Adrenal gland (tissue), 12 donors: ENCODE data around the gene DHPS. TPM values are rescaled to one million over a fixed set of nuclear protein-coding genes. Genes with fewer than 3 reads are reported as not detected.

Source experiments
- DNase-seq, 7 donors: peaks; one replicate each; pipeline ENCODE4 v3.0.0-alpha.2; 2019 to 2020
- H3K27ac ChIP-seq, 5 donors: fragments of 200-600 bp; sonication (generic) in 4 of 5; 1 replicate in 3 of 5; 2 replicates in 2 of 5; pipeline versions ENCODE4 v1.5.1 to v1.8.0; 2016 to 2020; ENCODE audit warnings: mild to moderate bottlenecking in 1 of 5
- H3K27me3 ChIP-seq: fragments of 200-600 bp; 2 replicates; pipeline ENCODE4 v1.8.0; 2021
- H3K36me3 ChIP-seq, 2 donors: fragments of 200-600 bp; replicated peaks in 1 of 2; 1 replicate in 1 of 2; 2 replicates in 1 of 2; pipeline versions ENCODE4 v1.5.1 to v1.8.0; 2018 to 2022
- H3K4me1 ChIP-seq, 2 donors: fragments of 200-600 bp; replicated peaks in 1 of 2; 1 replicate in 1 of 2; 2 replicates in 1 of 2; pipeline versions ENCODE4 v1.5.1 to v1.8.0; 2018 to 2021
- H3K4me3 ChIP-seq, 4 donors: fragments of 200-600 bp; sonication (generic) in 3 of 4; one replicate each; pipeline ENCODE4 v1.5.1; 2016 to 2018
- H3K9me3 ChIP-seq, 3 donors: fragments of 200-600 bp; sonication (generic) in 1 of 3; replicated peaks in 1 of 3; 1 replicate in 2 of 3; 2 replicates in 1 of 3; pipeline versions ENCODE4 v1.5.1 to v1.8.0; 2016 to 2021
- POLR2A ChIP-seq, 2 donors: fragments of 450-650 bp; IDR thresholded peaks; one replicate each; pipeline ENCODE4 v1.6.1; 2017; ENCODE audit warnings: antibody characterized with exemption in 2 of 2, mild to moderate bottlenecking in 2 of 2, moderate library complexity in 1 of 2
- WGBS, 4 donors: extraction: QIAGEN DNeasy Blood & Tissue Kit in 2 of 4; methylation state at CpG; one replicate each; pipeline versions ENCODE4 v1.1.5 to v1.1.7; 2013 to 2017; 5-methylcytosine and 5-hydroxymethylcytosine counted together
- intact Hi-C, 2 donors: fragments of 100-400 bp; cut with DNase I; formaldehyde crosslinking; loops; one replicate each; pipeline versions ENCODE4 v1.14.1 to v1.15.0; 2022 to 2023
- polyA plus RNA-seq, 3 donors: library from polyadenylated mRNA; stranded (reverse); fragments of 200-250 nt in 2 of 3; fragments of 350-450 nt in 1 of 3; fragmentation: Illumina TruSeq in 1 of 3; extraction: RNeasy Lipid Tissue Mini Kit (QIAGEN cat#74804) in 1 of 3; gene quantifications; one replicate each; pipeline ENCODE4 v1.2.3, GENCODE V29; 2013 to 2014
- total RNA-seq, 9 donors: library from RNA; depleted of rRNA in 4 of 9; stranded (reverse); fragments of >200 nt in 4 of 9; fragments of 120-200 nt in 1 of 9; fragmentation: NEBNext Ultra II Directional in 1 of 9; extraction: Animal tissue kit (Norgen Biotek cat#: 25700) in 1 of 9; gene quantifications; one replicate each; pipeline versions ENCODE4 v1.1.0 to v1.2.4, GENCODE V29; 2013 to 2023
- TF ChIP-seq, protein P1 (sequence below), 6 experiments: fragments of 450-650 bp in 4 of 6; fragments of 200-600 bp in 2 of 6; sonication (generic) in 1 of 6; IDR thresholded peaks; 1 replicate in 5 of 6; 2 replicates in 1 of 6; pipeline versions ENCODE4 v1.5.1 to v1.8.0; 2016 to 2021; ENCODE audit warnings: antibody characterized with exemption in 6 of 6, mild to moderate bottlenecking in 2 of 6, moderate library complexity in 1 of 6
- donor health status: healthy with polysubstance abuse.
- donor health status: Bipolar disorder and iron deficiency.
- donor health status: DM: yes; HTN: yes; CAD: no.
- donor health status: DM: no; HTN: no; CAD: no.
- donor health status: DM: no; HTN: no; CAD: no.
- donor health status: DM: yes; HTN: yes; CAD: no.

Gene DHPS
- total and polyA plus RNA-seq, 12 donors, result 64.5 to 197 (median 124) TPM

DNA sequence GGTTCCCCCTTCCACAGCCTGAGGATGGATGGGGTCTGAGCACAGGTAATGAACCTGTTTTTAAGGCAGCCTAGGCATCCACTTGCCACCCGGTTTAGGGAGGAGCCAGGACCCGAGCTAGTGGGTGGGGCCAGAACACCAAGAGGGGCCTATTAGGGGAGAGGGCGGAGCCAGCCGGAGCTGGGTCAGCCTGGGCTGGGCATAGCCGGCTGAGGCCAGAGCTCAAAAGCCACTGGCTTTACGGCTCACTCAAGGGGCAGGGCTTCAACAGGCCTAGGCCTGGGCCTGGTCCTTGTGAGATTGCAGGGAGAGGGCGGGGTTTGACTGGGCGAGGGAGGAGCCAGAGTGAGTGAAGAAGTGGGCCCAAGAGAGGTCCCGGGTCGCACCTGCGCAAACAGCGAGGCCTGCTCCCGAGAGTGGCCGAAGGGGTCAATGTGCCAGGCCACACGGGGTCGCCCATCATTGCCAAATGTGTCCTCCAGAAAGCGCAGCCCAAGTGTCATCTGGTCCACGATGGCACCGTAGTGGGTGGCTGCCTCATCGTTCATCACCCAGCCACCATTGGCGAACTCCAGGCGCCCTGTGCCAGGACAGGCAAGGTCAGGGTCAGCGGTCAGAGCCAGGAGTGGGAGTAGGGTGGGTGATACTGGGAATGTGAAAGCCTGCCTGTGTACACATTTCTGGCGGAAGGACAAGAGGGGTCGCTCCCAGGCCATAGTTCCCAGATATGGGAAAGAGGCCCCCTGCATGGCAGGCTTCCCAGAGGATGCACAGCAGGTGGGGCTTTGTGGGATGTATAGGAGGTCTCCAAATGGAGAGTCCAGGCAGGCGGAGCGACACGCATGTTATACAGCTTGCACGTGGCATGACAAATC is 17.0 kb downstream of the DHPS start:
- DNase-seq, result no peak
- Histone ChIP-seq H3K27me3 (no peaks in the 10 kb centered on the region), H3K4me3 (no peak overlapping the region), H3K27ac (peak overlapping the region in 1 of 5 donors; percentile 24), H3K36me3 (peaks cover 0 to 42% of the 10 kb centered on the region in 2 donors), H3K9me3 (no peaks in the 10 kb centered on the region), H3K4me1 (peaks cover 10 to 28% of the 10 kb centered on the region in 2 donors)
- TF ChIP-seq, protein P1, sequence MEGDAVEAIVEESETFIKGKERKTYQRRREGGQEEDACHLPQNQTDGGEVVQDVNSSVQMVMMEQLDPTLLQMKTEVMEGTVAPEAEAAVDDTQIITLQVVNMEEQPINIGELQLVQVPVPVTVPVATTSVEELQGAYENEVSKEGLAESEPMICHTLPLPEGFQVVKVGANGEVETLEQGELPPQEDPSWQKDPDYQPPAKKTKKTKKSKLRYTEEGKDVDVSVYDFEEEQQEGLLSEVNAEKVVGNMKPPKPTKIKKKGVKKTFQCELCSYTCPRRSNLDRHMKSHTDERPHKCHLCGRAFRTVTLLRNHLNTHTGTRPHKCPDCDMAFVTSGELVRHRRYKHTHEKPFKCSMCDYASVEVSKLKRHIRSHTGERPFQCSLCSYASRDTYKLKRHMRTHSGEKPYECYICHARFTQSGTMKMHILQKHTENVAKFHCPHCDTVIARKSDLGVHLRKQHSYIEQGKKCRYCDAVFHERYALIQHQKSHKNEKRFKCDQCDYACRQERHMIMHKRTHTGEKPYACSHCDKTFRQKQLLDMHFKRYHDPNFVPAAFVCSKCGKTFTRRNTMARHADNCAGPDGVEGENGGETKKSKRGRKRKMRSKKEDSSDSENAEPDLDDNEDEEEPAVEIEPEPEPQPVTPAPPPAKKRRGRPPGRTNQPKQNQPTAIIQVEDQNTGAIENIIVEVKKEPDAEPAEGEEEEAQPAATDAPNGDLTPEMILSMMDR (IDR thresholded peaks at IDR 0.05), result no peak
- TF ChIP-seq POLR2A (IDR thresholded peaks at IDR 0.05), result no peak
- intact Hi-C loops, result loop anchor here in 1 of 2 donors (5.0 kb wide), 1 partner anchor 52 kb away; the partner anchor contains the start of genes ZNF490 and ZNF791
- WGBS, 4 donors, result 77 to 82% (median 79%) methylated on average over 17 to 29 of the region's 29 CpGs

DNA sequence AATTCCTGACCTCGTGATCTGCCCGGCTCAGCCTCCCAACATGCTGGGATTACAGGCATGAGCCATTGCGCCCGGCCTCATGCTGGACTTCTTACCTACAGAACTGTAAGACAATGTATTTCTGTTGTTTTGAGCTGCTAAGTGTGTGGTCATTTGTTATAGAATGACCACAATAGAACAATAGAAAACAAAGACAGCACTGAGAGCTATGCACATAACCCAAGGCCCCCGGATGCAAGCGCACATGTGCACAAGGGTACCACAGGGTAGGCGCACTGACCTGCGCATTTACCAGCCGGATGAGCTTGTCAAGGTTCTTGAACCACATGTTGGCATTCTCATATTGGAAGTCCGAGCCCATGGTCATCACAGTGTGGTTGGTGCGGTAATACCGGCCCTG is 20.7 kb downstream of the DHPS start:
- 94 to 97% (median 95%) methylated on average over 6 to 12 of the region's 12 CpGs for WGBS, 4 donors
- H3K36me3 ChIP-seq, result peaks cover 0 to 50% of the 10 kb centered on the region in 2 donors
- intact Hi-C loops, result no loop called here

DNA sequence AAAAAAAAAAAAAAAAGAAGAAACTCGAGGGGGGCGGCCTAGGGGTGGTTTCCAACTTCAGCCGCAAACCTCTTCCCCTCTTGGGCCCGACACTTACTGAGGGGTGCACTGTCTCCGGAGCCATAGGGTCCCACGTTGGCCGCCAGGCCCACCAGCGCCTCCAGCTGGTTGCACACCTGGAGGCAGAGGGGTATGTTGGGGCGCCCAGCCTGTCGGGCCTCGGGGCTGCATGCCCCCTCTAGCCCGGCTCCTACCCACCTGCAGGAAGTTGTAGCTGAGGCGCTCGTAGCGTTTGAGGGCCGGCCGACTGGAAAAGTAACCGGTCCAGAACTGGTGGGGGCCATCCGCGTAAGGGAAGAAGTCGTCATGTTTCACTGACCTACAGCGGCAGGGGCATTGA is 23.7 kb downstream of the DHPS start:
- Histone ChIP-seq H3K9me3 (no peaks in the 10 kb centered on the region), H3K27me3 (no peaks in the 10 kb centered on the region), H3K27ac (no peak overlapping the region), H3K4me3 (no peak overlapping the region), H3K36me3 (peaks cover 0 to 48% of the 10 kb centered on the region in 2 donors), H3K4me1 (no peaks in the 10 kb centered on the region)
- TF ChIP-seq, protein P1 (IDR thresholded peaks at IDR 0.05), result no peak
- no peak for TF ChIP-seq POLR2A (IDR thresholded peaks at IDR 0.05)
- intact Hi-C loops, result no loop called here
- WGBS, 4 donors, result 90 to 97% (median 96%) methylated on average over 19 to 22 of the region's 22 CpGs
- DNase-seq, result no peak

More for the DNA sequence above, 20.7 kb downstream of the DHPS start:
- no peaks in the 10 kb centered on the region for H3K27me3 ChIP-seq
- no peak for TF ChIP-seq POLR2A (IDR thresholded peaks at IDR 0.05)
- TF ChIP-seq, protein P1 (IDR thresholded peaks at IDR 0.05), result no peak
- H3K4me1 ChIP-seq, result peaks cover 0 to 7% of the 10 kb centered on the region in 2 donors
- H3K4me3 ChIP-seq, result no peak overlapping the region
- H3K27ac ChIP-seq, result no peak overlapping the region
- H3K9me3 ChIP-seq, result no peaks in the 10 kb centered on the region
- DNase-seq, result no peak

GRCh38 chr19:12656899-12657571 is 24.6 kb downstream of the DHPS start:
- no peaks in the 10 kb centered on the region for H3K27me3 ChIP-seq
- peaks cover 0 to 38% of the 10 kb centered on the region in 2 donors for H3K36me3 ChIP-seq
- intact Hi-C loops, result no loop called here
- WGBS, 4 donors, result 53 to 71% (median 61%) methylated on average over 35 to 50 of the region's 50 CpGs
- no peaks in the 10 kb centered on the region for H3K9me3 ChIP-seq
- TF ChIP-seq POLR2A (IDR thresholded peaks at IDR 0.05), result no peak
- TF ChIP-seq, protein P1 (IDR thresholded peaks at IDR 0.05), result no peak
- H3K4me3 ChIP-seq, result no peak overlapping the region
- no peak overlapping the region for H3K27ac ChIP-seq
- H3K4me1 ChIP-seq, result no peaks in the 10 kb centered on the region
- DNase-seq, result no peak
